Jurkat, Clone E6-1 (cell line): ENCODE results near the gene EVPLL.
"Not testable (repeated sequence)": the region's sequence is repeated elsewhere in the genome, so short reads cannot be mapped to it uniquely, and the experiment has no call there.

Source experiments
- DNase-seq: peaks from one replicate; pipeline ENCODE4 v3.0.0-alpha.2; 2011; ENCODE audit warnings: low read depth, low spot score
- H3K4me3 ChIP-seq: 2 replicates; pipeline ENCODE4 v1.5.1; 2011; ENCODE audit warnings: mild to moderate bottlenecking, low read length, control low read depth, moderate library complexity

EVPLL gene

GRCh38 chr17:18411377-18411864 lies 33.8 kb downstream of the EVPLL start:
- H3K4me3 ChIP-seq = peak overlapping the region; percentile 63
- DNase-seq = not testable (repeated sequence)

- not testable (repeated sequence) for DNase-seq, H3K4me3 ChIP-seq
These were observed 34.5 kb downstream of the EVPLL start for GRCh38 chr17:18412001-18412538.

- DNase-seq = not testable (repeated sequence)
These were observed 43.9 kb downstream of the EVPLL start for GRCh38 chr17:18421521-18421920.

GRCh38 chr17:18422464-18422863 lies 44.9 kb downstream of the EVPLL start:
- not testable (repeated sequence) for DNase-seq, H3K4me3 ChIP-seq

More at GRCh38 chr17:18421521-18421920, 43.9 kb downstream of the EVPLL start:
- not testable (repeated sequence) for H3K4me3 ChIP-seq

GRCh38 chr17:18423015-18423414 lies 45.4 kb downstream of the EVPLL start:
- not testable (repeated sequence) for DNase-seq, H3K4me3 ChIP-seq

GRCh38 chr17:18425593-18425992 lies 48.0 kb downstream of the EVPLL start:
- H3K4me3 ChIP-seq, DNase-seq: not testable (repeated sequence)

- DNase-seq, H3K4me3 ChIP-seq: not testable (repeated sequence)
These were observed 49.1 kb downstream of the EVPLL start for GRCh38 chr17:18426639-18427038.

GRCh38 chr17:18432206-18432605 lies 54.6 kb downstream of the EVPLL start:
- H3K4me3 ChIP-seq, DNase-seq: not testable (repeated sequence)
